GM12878 (cell line): ENCODE measurements around the gene CIDEA.
"Not testable (repeated sequence)": the region's sequence is repeated elsewhere in the genome, so short reads cannot be mapped to it uniquely, and the experiment has no call there.

ENCODE experiments used
- ASH2L ChIP-seq: fragments of 300-600, 200-600 bp; sonication (generic); IDR thresholded peaks from 2 replicates; pipeline ENCODE4 v1.6.1; 2017; ENCODE audit warnings: low read depth, mild to moderate bottlenecking, borderline replicate concordance
- CHD2 ChIP-seq: IDR thresholded peaks from 2 replicates; pipeline ENCODE4 v1.6.1; 2011; ENCODE audit warnings: low read depth, low read length, improper control_type of control experiment, borderline replicate concordance
- POLR2A ChIP-seq: IDR thresholded peaks from 2 replicates; pipeline ENCODE4 v1.6.1; 2011; ENCODE audit warnings: low read depth, mild to moderate bottlenecking, low read length
- TF ChIP-seq, protein P1 (sequence below), 3 experiments: IDR thresholded peaks in 2 of 3; conservative IDR thresholded peaks in 1 of 3; 2 replicates each; pipeline ENCODE4 v1.5.1; 2011; ENCODE audit warnings: low read depth in 3 of 3, low read length in 3 of 3, mild to moderate bottlenecking in 3 of 3, control low read depth in 2 of 3, moderate library complexity in 2 of 3, inconsistent platforms in 1 of 3, mixed read lengths in 1 of 3; ENCODE audit not compliant: control insufficient read depth in 2 of 3, insufficient read depth in 1 of 3; ENCODE audit errors: extremely low read depth in 1 of 3
- TF ChIP-seq, protein P2 (sequence below): fragments of 450-650 bp; IDR thresholded peaks from 2 replicates; pipeline ENCODE4 v1.6.1; 2016; ENCODE audit warnings: mild to moderate bottlenecking

DNA sequence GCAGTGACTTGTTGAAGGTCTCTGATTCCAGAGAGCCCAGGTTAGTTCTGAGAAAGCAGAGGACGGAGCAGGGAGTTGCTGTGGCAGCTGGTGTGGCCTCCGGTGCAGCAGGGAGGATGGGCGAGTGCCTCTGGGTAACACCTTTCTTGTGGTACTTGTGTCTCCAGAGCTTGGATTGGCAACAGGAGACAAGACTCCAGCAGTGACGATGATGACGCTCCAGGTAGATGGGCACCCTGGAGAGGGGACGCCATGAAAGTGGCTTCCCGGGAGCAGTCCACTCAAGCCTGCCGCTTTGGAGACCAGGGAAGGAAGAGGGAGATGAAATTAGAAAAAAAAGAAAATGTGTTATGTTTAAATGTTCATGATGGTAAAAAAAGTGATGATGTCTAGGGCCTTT lies 23.6 kb upstream of the CIDEA start:
- TF ChIP-seq, protein P1, sequence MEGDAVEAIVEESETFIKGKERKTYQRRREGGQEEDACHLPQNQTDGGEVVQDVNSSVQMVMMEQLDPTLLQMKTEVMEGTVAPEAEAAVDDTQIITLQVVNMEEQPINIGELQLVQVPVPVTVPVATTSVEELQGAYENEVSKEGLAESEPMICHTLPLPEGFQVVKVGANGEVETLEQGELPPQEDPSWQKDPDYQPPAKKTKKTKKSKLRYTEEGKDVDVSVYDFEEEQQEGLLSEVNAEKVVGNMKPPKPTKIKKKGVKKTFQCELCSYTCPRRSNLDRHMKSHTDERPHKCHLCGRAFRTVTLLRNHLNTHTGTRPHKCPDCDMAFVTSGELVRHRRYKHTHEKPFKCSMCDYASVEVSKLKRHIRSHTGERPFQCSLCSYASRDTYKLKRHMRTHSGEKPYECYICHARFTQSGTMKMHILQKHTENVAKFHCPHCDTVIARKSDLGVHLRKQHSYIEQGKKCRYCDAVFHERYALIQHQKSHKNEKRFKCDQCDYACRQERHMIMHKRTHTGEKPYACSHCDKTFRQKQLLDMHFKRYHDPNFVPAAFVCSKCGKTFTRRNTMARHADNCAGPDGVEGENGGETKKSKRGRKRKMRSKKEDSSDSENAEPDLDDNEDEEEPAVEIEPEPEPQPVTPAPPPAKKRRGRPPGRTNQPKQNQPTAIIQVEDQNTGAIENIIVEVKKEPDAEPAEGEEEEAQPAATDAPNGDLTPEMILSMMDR (IDR thresholded peaks at IDR 0.05 in 2 of 3, conservative IDR thresholded peaks at IDR 0.05 in 1 of 3; ENCODE audit: control insufficient read depth in 2 of 3, extremely low read depth in 1 of 3, insufficient read depth in 1 of 3, low read depth in 3 of 3, low read length in 3 of 3) = not testable (repeated sequence)
- not testable (repeated sequence) for TF ChIP-seq ASH2L, POLR2A, CHD2
- TF ChIP-seq, protein P2, sequence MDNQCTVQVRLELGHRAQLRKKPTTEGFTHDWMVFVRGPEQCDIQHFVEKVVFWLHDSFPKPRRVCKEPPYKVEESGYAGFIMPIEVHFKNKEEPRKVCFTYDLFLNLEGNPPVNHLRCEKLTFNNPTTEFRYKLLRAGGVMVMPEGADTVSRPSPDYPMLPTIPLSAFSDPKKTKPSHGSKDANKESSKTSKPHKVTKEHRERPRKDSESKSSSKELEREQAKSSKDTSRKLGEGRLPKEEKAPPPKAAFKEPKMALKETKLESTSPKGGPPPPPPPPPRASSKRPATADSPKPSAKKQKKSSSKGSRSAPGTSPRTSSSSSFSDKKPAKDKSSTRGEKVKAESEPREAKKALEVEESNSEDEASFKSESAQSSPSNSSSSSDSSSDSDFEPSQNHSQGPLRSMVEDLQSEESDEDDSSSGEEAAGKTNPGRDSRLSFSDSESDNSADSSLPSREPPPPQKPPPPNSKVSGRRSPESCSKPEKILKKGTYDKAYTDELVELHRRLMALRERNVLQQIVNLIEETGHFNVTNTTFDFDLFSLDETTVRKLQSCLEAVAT = not testable (repeated sequence)
